Activated T-helper 17 cell treated with anti-CD3 and anti-CD28 coated beads, Interleukin-2, amount 50 U/mL, for 72 hours (primary cell): Measurements from ENCODE around the gene TIMP4. TPM values are rescaled to one million over a fixed set of nuclear protein-coding genes. Genes with fewer than 3 reads are reported as not detected.

Experiments used
- ATAC-seq: fragments of 150-1000 bp; cut with Tn5 transposase; replicated peaks from 2 replicates; pipeline ENCODE4 v1.10.0; 2021; ENCODE audit warnings: mild to moderate bottlenecking, moderate library complexity
- H3K27ac Mint-ChIP-seq: one replicate; pipeline ENCODE4 v1.8.0; 2022; ENCODE audit warnings: mixed read lengths
- H3K27me3 Mint-ChIP-seq: one replicate; pipeline ENCODE4 v1.8.0; 2022; ENCODE audit warnings: mixed read lengths
- H3K36me3 Mint-ChIP-seq: one replicate; pipeline ENCODE4 v1.8.0; 2022; ENCODE audit warnings: low read depth, mild to moderate bottlenecking, mixed read lengths
- H3K4me1 Mint-ChIP-seq: one replicate; pipeline ENCODE4 v1.8.0; 2022; ENCODE audit warnings: mixed read lengths
- H3K4me3 Mint-ChIP-seq: one replicate; pipeline ENCODE4 v1.8.0; 2022; ENCODE audit warnings: mild to moderate bottlenecking, mixed read lengths
- H3K9me3 Mint-ChIP-seq: one replicate; pipeline ENCODE4 v1.8.0; 2022; ENCODE audit warnings: mixed read lengths
- total RNA-seq, 2 donors: library from RNA; stranded (reverse); gene quantifications; one replicate each; pipeline ENCODE4 v1.2.3, GENCODE V29; 2022

TIMP4 gene
- total RNA-seq, 2 donors from 2014 or later: not detected

DNA sequence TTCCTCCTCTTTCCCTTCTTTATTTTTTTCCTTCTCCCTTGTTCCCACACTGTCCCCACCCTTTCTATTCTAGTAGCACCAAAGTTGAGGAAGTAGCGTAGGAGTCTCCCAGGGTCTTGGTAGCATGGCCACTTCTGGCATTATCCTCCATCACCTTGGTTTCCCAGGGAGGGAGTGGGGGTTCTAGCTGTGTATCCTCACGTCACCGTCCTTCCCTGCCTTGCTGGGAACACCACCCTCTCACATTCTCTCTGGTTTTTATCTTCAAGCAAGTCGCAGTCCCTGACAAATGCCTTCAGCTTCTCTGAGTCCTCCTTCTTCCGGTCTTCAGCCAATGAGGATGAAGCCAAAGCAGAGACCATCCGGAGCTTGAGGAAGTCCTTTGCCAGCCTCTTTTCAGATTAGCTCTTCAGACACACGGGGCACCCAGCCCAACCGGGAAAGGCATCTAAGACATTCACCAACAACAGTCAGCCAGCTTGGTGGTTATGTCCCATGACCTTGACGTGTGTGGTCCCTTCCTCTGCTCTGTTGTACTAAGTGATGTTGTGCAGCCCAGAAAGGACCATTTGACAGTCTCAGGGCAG is 31.6 kb upstream of the TIMP4 start:
- Mint-ChIP-seq H3K9me3 (peaks cover 4% of the 10 kb centered on the region), H3K27me3 (peaks cover 3% of the 10 kb centered on the region), H3K4me1 (peaks cover 29% of the 10 kb centered on the region), H3K36me3 (peaks cover 14% of the 10 kb centered on the region), H3K27ac (peak overlapping the region; percentile 44), H3K4me3 (no peak overlapping the region)
- ATAC-seq: no peak

DNA sequence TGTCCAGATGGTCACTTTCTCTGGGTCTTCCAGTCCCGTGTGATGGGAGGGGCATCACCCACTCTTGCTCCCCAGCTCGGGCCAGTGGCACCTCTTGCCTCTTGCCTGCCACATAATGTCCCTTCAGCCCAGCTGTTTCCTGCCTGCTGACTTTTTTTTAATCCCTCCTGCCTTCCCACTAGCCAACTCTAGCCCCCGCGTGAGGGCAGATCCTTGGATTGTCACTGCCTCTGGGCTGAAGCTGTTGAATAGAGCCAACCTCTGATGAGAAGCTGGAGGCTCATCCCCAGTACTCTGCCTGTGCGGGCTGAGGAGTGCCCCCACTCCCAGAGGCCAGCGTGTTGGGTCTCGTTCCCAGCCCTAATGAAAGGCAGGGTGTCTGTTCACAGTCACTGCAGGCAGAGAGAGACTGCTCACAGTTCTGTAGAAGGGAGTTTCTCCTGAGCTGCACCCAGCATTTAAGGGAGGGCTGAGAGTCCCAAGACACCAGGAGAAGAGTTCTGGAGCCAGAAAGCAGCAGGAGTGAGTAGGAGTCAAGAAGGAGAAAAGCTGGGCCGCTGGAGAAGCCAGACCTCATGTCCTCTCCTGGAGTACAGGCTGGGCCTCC is 30.1 kb upstream of the TIMP4 start:
- peaks cover 6% of the 10 kb centered on the region for H3K36me3 Mint-ChIP-seq
- H3K4me3 Mint-ChIP-seq: no peak overlapping the region
- peaks cover 3% of the 10 kb centered on the region for H3K27me3 Mint-ChIP-seq
- ATAC-seq: no peak
- peaks cover 4% of the 10 kb centered on the region for H3K9me3 Mint-ChIP-seq
- H3K27ac Mint-ChIP-seq: no peak overlapping the region
- H3K4me1 Mint-ChIP-seq: peaks cover 22% of the 10 kb centered on the region

DNA sequence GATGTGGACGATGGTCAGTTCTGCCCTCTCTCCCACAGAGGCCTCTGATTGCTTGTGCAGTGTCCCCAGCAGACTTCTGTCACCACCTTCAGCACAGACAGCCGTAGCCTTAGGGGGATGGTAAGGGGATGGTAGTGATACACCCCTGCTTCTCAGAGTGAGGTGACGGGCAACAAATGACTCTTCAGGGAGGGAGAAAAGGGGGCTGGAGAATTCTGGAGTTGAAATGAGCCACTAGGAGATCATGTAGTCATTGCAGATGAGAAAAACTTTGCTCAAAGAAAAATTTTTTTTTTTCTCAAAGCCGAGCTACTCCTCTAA is 29.6 kb upstream of the TIMP4 start:
- Mint-ChIP-seq H3K36me3 (peaks cover 6% of the 10 kb centered on the region), H3K4me1 (peaks cover 25% of the 10 kb centered on the region), H3K27me3 (peaks cover 3% of the 10 kb centered on the region), H3K4me3 (peak overlapping the region; percentile 50), H3K9me3 (peaks cover 4% of the 10 kb centered on the region), H3K27ac (peak overlapping the region; percentile 84)
- ATAC-seq: no peak

DNA sequence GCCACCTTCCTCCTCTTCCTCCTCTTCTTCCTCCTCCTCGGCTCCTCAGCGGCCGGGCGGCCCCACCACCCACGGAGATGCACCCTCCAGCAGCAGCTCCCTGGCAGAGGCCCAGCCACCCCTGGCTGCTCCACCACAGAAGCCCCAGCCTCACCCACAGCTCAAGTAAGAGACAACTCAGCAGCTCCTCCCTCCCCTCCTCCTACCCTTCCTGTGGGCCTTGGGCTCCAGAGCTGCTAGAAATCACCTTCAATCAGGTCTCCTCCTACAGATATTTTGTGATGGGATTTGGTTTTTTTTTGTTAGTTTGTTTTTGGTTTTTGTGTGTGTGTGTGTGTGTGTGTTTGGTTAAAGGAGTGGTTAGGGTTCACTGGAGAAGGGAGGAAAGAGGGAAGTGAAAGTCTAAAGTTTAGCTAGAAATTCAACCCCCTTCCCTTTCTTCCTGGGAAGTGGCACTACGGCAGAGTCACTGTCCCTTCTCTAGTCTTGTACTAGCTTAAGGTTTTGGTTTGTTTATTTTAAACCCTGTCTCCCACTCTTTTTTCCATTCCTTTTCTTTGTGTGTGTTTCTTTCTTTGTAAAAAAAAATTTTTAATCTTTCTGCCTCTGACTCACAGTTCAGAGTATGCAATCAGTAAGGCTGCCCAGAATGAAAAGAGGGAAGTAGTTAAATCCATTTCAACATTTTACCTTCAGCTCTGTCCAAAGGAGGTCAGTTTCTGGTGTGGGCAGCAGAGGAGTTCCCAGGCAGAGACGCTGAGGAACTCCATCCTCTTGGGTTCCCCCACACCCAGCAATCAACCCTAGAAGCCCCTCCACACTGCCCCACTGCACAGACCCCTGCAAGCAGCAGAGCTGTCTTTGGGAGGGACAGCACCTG is 29.0 kb upstream of the TIMP4 start:
- Mint-ChIP-seq H3K4me1 (peaks cover 21% of the 10 kb centered on the region), H3K27ac (peak overlapping the region; percentile 84)

DNA sequence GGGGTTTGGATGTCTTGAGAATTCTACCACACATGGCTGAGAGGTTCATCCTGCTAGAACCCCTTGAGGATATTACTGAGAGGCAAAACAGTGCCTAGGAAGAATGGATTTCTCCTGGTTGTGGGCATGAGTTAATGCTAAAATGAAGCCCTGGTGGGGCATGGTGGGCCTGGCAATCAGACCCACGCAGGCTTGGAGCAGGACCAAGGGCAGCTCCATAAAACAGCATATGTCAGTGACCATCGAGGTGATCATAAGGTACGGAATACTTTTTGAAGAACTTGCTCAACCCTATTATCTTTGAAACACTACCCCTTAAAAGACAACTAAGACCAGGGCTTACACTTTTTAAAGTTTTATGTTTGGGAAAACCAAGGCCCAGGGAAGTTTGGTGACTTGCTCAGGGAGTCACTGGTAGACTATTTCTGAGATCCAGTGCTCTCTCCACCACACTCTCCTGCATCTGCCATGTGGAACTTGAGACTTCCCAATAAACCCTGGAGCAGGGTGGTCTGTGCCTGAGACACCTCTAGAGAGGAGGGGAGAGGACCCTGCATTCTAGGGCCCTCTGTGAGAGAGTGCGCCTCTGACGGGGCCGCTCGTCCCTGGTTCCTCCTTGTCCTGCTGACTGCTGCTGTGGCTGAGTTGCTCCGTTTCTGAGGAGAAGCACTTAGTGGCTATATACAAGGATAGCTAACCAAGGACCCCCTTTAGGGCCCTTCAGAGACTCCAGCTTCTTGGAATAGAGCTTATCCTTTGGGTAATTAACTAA is 28.0 kb upstream of the TIMP4 start:
- H3K27me3 Mint-ChIP-seq: peaks cover 3% of the 10 kb centered on the region
- peak overlapping the region; percentile 50 for H3K4me3 Mint-ChIP-seq
- ATAC-seq: no peak
- H3K27ac Mint-ChIP-seq: peak overlapping the region; percentile 84
- no peaks in the 10 kb centered on the region for H3K9me3 Mint-ChIP-seq
- peaks cover 6% of the 10 kb centered on the region for H3K36me3 Mint-ChIP-seq
- peaks cover 16% of the 10 kb centered on the region for H3K4me1 Mint-ChIP-seq

More for the DNA sequence above, 29.0 kb upstream of the TIMP4 start:
- Mint-ChIP-seq H3K27me3 (peaks cover 3% of the 10 kb centered on the region), H3K36me3 (peaks cover 6% of the 10 kb centered on the region), H3K4me3 (peak overlapping the region; percentile 50), H3K9me3 (peaks cover 4% of the 10 kb centered on the region)
- peak; percentile 96 for ATAC-seq

DNA sequence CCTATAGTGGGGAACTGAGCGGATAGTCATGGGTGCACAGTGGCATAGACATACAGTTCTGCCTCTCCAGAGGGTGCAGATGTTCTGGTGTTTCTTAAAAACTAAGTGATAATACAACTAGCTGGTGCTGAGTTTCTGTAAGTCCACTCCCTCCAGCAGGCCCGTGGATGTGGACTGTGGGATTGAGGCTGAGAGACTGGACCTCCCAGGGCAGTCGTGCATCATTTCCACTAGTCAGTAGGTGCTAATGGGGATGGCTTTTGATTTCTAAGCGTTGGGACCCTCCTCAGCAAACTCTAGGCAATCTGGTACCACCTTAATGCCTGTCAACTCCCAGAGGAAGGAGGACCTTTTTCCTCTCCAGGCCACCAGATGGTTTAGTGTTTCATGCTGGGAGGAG is 27.3 kb upstream of the TIMP4 start:
- Mint-ChIP-seq H3K36me3 (peaks cover 6% of the 10 kb centered on the region), H3K27ac (no peak overlapping the region), H3K27me3 (peaks cover 3% of the 10 kb centered on the region), H3K4me3 (no peak overlapping the region), H3K9me3 (no peaks in the 10 kb centered on the region), H3K4me1 (peaks cover 20% of the 10 kb centered on the region)
- ATAC-seq: no peak

DNA sequence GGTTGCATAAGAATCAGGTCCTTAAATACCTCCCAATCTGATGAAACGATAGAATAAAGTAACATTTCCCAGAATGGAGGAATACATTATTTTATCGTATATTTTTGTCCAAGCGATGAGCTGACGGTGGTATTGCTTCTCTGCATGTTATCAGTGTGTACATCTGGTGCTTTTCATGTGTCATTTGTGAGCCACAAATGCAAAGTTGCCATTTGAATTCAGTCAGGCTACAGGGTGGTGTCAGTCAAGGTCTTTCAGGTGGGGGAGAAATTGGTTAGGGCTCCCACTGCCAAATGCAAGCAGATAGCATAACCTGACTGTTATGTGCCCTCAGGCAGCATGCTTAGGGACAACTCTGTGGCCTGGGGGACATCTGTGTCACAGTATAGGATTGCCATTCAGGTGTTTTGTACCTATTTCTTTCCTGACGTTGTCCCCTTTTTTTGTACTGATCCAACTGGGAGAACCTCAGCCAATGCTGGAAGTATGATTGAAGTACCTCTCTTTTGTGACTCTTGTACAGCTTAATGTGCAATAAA is 26.5 kb upstream of the TIMP4 start:
- H3K4me1 Mint-ChIP-seq: peaks cover 20% of the 10 kb centered on the region

DNA sequence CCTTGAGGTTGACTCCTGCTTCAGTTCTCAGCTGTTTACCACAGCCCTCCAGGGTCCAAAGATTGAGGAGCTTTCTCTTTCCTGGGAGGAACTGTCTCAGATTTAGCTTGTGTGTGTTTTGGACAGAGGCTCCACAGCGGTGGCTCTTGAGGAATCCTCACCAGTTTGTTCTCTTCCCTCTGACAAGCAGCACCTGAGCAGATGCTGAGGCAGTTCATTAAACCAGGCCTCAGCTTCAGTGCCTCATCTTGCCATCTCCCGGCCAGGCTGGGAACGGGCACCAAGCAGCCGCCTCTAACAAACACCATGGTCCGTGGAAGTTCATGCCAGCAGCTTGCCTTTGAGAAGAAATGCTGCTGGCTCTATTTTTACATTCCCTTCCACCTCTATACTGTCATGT is 25.8 kb upstream of the TIMP4 start:
- Mint-ChIP-seq H3K4me1 (peaks cover 20% of the 10 kb centered on the region), H3K4me3 (no peak overlapping the region), H3K36me3 (peaks cover 6% of the 10 kb centered on the region), H3K27me3 (peaks cover under 1% of the 10 kb centered on the region), H3K9me3 (no peaks in the 10 kb centered on the region), H3K27ac (peak overlapping the region; percentile 46)
- no peak for ATAC-seq

More for the DNA sequence above, 26.5 kb upstream of the TIMP4 start:
- H3K36me3 Mint-ChIP-seq: peaks cover 6% of the 10 kb centered on the region
- no peaks in the 10 kb centered on the region for H3K9me3 Mint-ChIP-seq
- no peak for ATAC-seq
- no peak overlapping the region for H3K4me3 Mint-ChIP-seq
- H3K27me3 Mint-ChIP-seq: peaks cover 3% of the 10 kb centered on the region
- H3K27ac Mint-ChIP-seq: no peak overlapping the region

DNA sequence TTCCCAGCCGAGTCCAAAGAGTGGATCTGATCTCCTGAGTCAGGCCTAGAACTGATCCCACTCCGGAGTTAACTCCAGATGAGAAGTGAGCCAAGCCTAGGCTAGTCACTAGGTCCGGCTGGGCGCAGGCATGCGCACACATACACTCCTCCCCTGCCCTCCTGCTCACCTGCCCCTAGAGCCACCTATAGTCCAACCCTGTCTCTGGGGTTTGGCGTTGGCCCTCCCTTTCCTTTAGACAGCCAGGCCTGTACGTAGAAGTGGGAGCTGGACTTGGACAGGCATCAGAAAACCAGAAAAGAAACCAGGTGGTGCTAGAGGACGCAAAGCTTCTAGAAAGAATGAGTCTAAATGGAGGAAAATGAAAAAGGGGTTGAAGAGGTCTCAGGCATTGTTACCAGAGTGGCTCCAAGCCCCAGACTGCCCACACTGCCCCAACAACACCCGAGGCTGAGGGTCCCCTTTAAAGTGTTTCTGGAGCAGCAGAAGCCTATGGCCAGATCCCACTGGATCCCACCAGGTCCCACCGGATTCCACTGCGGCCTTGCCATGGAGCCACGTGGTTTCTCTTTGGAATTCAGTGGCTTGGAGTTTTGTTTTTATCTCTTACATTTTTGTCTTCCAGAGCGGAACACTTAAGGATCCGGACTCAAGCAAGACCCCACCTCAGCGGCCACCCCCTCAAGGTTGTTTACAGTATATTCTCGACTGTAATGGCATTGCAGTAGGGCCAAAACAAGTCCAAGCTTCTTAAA is 24.2 kb upstream of the TIMP4 start:
- Mint-ChIP-seq H3K4me1 (peaks cover 20% of the 10 kb centered on the region), H3K4me3 (no peak overlapping the region), H3K9me3 (no peaks in the 10 kb centered on the region)

DNA sequence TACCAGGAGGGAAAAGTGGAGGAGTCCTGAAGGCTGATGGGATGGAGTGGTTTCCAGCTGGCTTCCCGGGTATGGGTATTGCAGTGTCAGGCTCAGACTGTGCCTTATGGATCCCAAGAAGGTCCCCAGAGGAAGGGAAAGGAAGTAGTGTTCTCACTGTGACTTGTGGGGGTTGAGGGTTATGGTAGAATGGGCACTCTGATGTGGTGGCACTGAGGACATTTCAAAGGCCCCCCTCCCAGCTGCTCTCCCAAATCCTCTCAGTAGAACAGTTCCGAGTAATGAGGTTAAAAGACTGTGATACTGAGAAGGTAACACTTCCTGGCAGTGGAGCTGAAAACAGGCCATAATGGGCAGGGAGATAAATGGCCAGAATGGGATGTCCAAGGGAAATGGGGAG is 23.1 kb upstream of the TIMP4 start:
- no peaks in the 10 kb centered on the region for H3K9me3 Mint-ChIP-seq
- H3K36me3 Mint-ChIP-seq: no peaks in the 10 kb centered on the region
- ATAC-seq: no peak
- peak overlapping the region; percentile 41 for H3K27ac Mint-ChIP-seq
- no peak overlapping the region for H3K4me3 Mint-ChIP-seq
- no peaks in the 10 kb centered on the region for H3K27me3 Mint-ChIP-seq
- H3K4me1 Mint-ChIP-seq: peaks cover 13% of the 10 kb centered on the region

More for the DNA sequence above, 24.2 kb upstream of the TIMP4 start:
- no peak for ATAC-seq
- Mint-ChIP-seq H3K27ac (no peak overlapping the region), H3K27me3 (no peaks in the 10 kb centered on the region), H3K36me3 (peaks cover 6% of the 10 kb centered on the region)

DNA sequence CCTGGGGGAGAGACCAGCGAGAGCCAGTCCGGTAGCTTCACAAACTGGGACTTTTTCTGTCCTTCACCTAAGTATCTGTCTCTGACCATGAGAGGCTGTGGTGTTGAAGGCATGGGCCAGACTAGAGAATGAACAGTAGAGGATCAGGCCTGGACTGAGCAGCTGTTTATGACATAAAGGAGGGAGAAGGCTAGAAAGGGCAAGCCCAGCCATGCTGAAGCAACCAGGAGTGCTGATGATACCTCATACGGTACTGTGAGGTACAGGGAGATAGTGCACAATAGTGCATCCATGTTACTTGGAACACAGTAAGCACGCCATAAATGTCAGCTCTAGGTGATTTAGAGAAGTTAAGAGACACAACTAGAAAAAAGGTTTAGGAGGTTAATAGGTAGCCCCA is 22.6 kb upstream of the TIMP4 start:
- H3K36me3 Mint-ChIP-seq: no peaks in the 10 kb centered on the region
- no peaks in the 10 kb centered on the region for H3K9me3 Mint-ChIP-seq
- H3K4me3 Mint-ChIP-seq: no peak overlapping the region
- no peak for ATAC-seq
- H3K4me1 Mint-ChIP-seq: peaks cover 13% of the 10 kb centered on the region
- H3K27ac Mint-ChIP-seq: peak overlapping the region; percentile 41
- H3K27me3 Mint-ChIP-seq: no peaks in the 10 kb centered on the region

DNA sequence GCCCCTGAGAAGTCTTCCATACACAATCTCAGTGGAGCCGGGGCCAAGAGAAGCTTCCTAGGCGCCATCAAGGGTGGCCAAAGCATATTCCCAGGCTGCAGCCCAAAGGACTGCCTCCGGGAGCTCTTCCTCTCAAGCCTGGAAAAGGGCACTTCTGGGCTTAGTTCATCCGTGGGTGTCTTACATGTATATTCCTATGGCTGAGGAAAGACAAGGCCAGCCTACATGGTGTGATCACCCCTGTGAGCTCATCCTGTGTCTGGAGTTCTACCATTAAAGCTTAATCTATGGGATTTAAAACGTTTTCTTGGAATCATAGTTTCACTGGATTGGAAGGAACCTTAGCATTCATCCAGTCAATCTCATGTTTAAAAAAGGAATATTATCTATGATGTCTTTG is 21.9 kb upstream of the TIMP4 start:
- Mint-ChIP-seq H3K4me1 (peaks cover 13% of the 10 kb centered on the region), H3K4me3 (no peak overlapping the region), H3K27me3 (no peaks in the 10 kb centered on the region), H3K27ac (no peak overlapping the region), H3K9me3 (no peaks in the 10 kb centered on the region), H3K36me3 (no peaks in the 10 kb centered on the region)
- no peak for ATAC-seq

DNA sequence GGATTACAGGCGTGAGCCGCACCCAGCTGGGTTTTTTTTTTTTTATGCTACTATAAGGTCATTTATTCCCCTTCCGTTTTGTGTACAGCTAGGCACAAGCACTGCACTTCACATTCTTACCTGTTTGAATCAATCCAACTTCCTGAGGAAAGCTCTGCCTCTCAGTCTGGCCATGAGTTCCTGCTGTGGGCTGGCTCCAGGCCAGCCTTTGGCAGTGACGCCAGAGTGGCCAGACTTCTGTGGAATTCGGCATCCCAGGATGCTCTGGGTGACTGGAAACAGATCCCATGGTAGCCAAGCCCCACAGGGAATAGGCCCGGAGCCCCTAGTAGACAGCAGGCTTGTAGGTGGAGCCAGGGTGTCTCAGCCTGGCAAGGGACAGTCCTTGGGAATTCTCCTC is 21.5 kb upstream of the TIMP4 start:
- H3K9me3 Mint-ChIP-seq: no peaks in the 10 kb centered on the region
- H3K4me3 Mint-ChIP-seq: no peak overlapping the region
- H3K36me3 Mint-ChIP-seq: no peaks in the 10 kb centered on the region
- H3K4me1 Mint-ChIP-seq: peaks cover 13% of the 10 kb centered on the region
- ATAC-seq: no peak
- no peaks in the 10 kb centered on the region for H3K27me3 Mint-ChIP-seq
- no peak overlapping the region for H3K27ac Mint-ChIP-seq

DNA sequence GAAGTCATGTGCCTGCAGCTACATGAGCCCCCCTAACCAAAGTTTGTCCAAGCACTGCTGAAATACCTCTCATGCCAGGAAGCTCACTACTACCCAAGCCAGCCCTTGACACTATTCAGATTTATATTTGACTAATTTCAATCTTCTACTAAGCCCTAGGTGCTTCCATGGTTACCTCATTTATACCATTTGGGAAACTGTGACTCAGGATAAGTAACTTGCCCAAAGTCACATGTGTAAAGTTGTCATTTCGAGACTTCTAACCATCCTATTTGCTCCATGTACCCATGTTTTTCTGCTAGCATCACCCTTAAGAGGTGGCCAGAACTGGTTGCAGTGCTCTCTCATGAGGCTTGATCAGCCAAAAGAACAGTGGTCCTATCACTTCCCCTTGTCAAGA is 20.7 kb upstream of the TIMP4 start:
- peak; percentile 93 for ATAC-seq
- Mint-ChIP-seq H3K36me3 (no peaks in the 10 kb centered on the region), H3K4me1 (peaks cover 13% of the 10 kb centered on the region), H3K27ac (no peak overlapping the region), H3K27me3 (no peaks in the 10 kb centered on the region), H3K4me3 (peak overlapping the region; percentile 12), H3K9me3 (no peaks in the 10 kb centered on the region)
